Breast epithelium (tissue), 3 donors: ENCODE data around the gene SLC29A2.

ENCODE experiments used
- CTCF ChIP-seq, 3 donors: fragments of 450-650 bp; IDR thresholded peaks; one replicate each; pipeline ENCODE4 v1.5.1; 2016 to 2017; ENCODE audit warnings: antibody characterized with exemption in 3 of 3, mild to moderate bottlenecking in 3 of 3, moderate library complexity in 3 of 3
- POLR2A ChIP-seq: fragments of 450-650 bp; IDR thresholded peaks from one replicate; pipeline ENCODE4 v1.6.1; 2016; ENCODE audit warnings: antibody characterized with exemption, mild to moderate bottlenecking, moderate library complexity

- TF ChIP-seq CTCF (IDR thresholded peaks at IDR 0.05), result no peak
- TF ChIP-seq POLR2A, result no peak
Observed at GRCh38 chr11:66365711-66366619, 5.6 kb downstream of the SLC29A2 start.
